DND-41 (cell line): ENCODE measurements around the gene SLC25A38.

ENCODE experiments used
- ATAC-seq: fragments of 200-7000 bp; cut with Tn5 transposase; 3 replicates; pipeline ENCODE4 v1.9.1; 2021; ENCODE audit warnings: low read depth; ENCODE audit not compliant: insufficient read depth
- DNase-seq: peaks from one replicate; pipeline ENCODE4 v3.0.0-alpha.2; 2020
- H2AFZ ChIP-seq: 2 replicates; pipeline ENCODE4 v1.6.0; 2012; ENCODE audit warnings: low read depth, low read length
- H3K27ac ChIP-seq: 2 replicates; pipeline ENCODE4 v1.5.1; 2012; ENCODE audit warnings: low read length, inconsistent platforms
- H3K27me3 ChIP-seq: fragments of 200-600 bp; sonication (generic); 2 replicates; pipeline ENCODE4 v1.6.0; 2012; ENCODE audit warnings: low read length, mild to moderate bottlenecking, inconsistent platforms; ENCODE audit not compliant: insufficient read depth, poor library complexity
- H3K36me3 ChIP-seq: 2 replicates; pipeline ENCODE4 v1.5.1; 2012; ENCODE audit warnings: low read length, inconsistent platforms; ENCODE audit not compliant: insufficient read depth
- H3K4me1 ChIP-seq: 2 replicates; pipeline ENCODE4 v1.5.1; 2012; ENCODE audit warnings: mild to moderate bottlenecking, low read length; ENCODE audit not compliant: insufficient read depth
- H3K4me2 ChIP-seq: 2 replicates; pipeline ENCODE4 v1.6.0; 2012; ENCODE audit warnings: mild to moderate bottlenecking, moderate library complexity, low read length, inconsistent platforms; ENCODE audit not compliant: insufficient read depth
- H3K4me3 ChIP-seq, 2 experiments: fragments of 200-600 bp in 1 of 2; shearing (Covaris generic) in 1 of 2; 2 replicates each; pipeline ENCODE4 v1.5.1; 2012 to 2016; ENCODE audit warnings: inconsistent platforms in 2 of 2, low read length in 2 of 2, mild to moderate bottlenecking in 2 of 2, low read depth in 1 of 2, moderate library complexity in 1 of 2
- H3K79me2 ChIP-seq: 2 replicates; pipeline ENCODE4 v1.6.0; 2012; ENCODE audit warnings: low read length, inconsistent platforms; ENCODE audit not compliant: insufficient read depth
- H3K9ac ChIP-seq: 2 replicates; pipeline ENCODE4 v1.6.0; 2012; ENCODE audit warnings: low read depth, mild to moderate bottlenecking, inconsistent platforms, low read length, moderate library complexity
- H3K9me3 ChIP-seq: 2 replicates; pipeline ENCODE4 v1.5.1; 2012; ENCODE audit warnings: low read length, moderate library complexity, mild to moderate bottlenecking, inconsistent platforms; ENCODE audit not compliant: insufficient read depth, severe bottlenecking
- H4K20me1 ChIP-seq: 2 replicates; pipeline ENCODE4 v1.6.0; 2012; ENCODE audit warnings: low read length; ENCODE audit not compliant: insufficient read depth
- EZH2 ChIP-seq: IDR thresholded peaks from 3 replicates; pipeline ENCODE4 v1.6.1; 2012; ENCODE audit warnings: borderline replicate concordance, low read depth, mild to moderate bottlenecking, moderate library complexity, low read length, inconsistent platforms; ENCODE audit not compliant: severe bottlenecking
- TF ChIP-seq, protein P1 (sequence below): IDR thresholded peaks from 2 replicates; pipeline ENCODE4 v1.5.1; 2012; ENCODE audit warnings: borderline replicate concordance, low read length, moderate library complexity, mild to moderate bottlenecking; ENCODE audit not compliant: poor library complexity, severe bottlenecking; ENCODE audit errors: extremely low read depth

SLC25A38 gene

DNA sequence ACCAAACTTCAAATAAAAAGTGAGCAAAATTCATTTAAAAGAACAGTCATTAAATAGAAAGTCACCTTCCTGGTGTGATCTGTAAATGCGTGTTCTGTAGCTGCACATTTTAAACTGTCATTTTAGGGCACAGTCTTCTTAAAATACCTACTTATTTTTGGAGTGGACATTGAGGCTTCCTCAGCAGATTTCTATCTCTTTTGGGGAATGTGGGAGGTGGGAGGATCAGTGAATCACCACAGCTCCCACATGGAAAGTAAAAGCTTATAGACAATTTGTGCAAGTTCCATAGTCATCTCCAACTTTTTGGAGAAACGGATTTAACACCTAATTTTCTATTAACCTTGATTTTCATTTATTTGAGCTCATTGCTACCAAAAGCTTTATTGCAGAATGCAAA is 63.3 kb downstream of the SLC25A38 start:
- Histone ChIP-seq H3K79me2 (no peaks in the 10 kb centered on the region), H3K36me3 (no peaks in the 10 kb centered on the region), H2AFZ (no peak overlapping the region), H3K27ac (no peak overlapping the region), H3K9ac (no peak overlapping the region), H3K27me3 (peaks cover 9% of the 10 kb centered on the region), H3K4me1 (no peaks in the 10 kb centered on the region), H4K20me1 (no peaks in the 10 kb centered on the region), H3K4me2 (no peak overlapping the region), H3K9me3 (no peaks in the 10 kb centered on the region), H3K4me3 (no peak overlapping the region)
- ATAC-seq (no peak), DNase-seq (no peak)
- TF ChIP-seq EZH2: no peak
- TF ChIP-seq, protein P1, sequence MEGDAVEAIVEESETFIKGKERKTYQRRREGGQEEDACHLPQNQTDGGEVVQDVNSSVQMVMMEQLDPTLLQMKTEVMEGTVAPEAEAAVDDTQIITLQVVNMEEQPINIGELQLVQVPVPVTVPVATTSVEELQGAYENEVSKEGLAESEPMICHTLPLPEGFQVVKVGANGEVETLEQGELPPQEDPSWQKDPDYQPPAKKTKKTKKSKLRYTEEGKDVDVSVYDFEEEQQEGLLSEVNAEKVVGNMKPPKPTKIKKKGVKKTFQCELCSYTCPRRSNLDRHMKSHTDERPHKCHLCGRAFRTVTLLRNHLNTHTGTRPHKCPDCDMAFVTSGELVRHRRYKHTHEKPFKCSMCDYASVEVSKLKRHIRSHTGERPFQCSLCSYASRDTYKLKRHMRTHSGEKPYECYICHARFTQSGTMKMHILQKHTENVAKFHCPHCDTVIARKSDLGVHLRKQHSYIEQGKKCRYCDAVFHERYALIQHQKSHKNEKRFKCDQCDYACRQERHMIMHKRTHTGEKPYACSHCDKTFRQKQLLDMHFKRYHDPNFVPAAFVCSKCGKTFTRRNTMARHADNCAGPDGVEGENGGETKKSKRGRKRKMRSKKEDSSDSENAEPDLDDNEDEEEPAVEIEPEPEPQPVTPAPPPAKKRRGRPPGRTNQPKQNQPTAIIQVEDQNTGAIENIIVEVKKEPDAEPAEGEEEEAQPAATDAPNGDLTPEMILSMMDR: no peak
